OCI-LY3 (cell line): ENCODE results near the gene WDSUB1.

Experiments used
- H2AFZ ChIP-seq: fragments of 200-600, 300-600 bp; shearing (Covaris generic); 2 replicates; pipeline ENCODE4 v1.6.0; 2014; ENCODE audit warnings: antibody characterized with exemption, low read depth, low read length
- H3K27ac ChIP-seq: fragments of 200-600, 300-600 bp; sonication (generic); 2 replicates; pipeline ENCODE4 v1.5.1; 2014; ENCODE audit warnings: mild to moderate bottlenecking, low read length, moderate library complexity, mixed read lengths
- H3K27me3 ChIP-seq: fragments of 200-600, 300-600 bp; sonication (generic); 2 replicates; pipeline ENCODE4 v1.6.1; 2014; ENCODE audit warnings: low read depth, low read length, mixed read lengths
- H3K36me3 ChIP-seq: fragments of 200-600, 300-600 bp; sonication (generic); replicated peaks from 2 replicates; pipeline ENCODE3; 2014; ENCODE audit warnings: low read depth, low read length, mixed read lengths
- H3K4me1 ChIP-seq: fragments of 300-600, 200-600 bp; sonication (generic); 2 replicates; pipeline ENCODE4 v1.6.1; 2014; ENCODE audit warnings: low read length, mixed read lengths
- H3K4me2 ChIP-seq: fragments of 200-600, 300-600 bp; sonication (generic); 2 replicates; pipeline ENCODE4 v1.6.1; 2014; ENCODE audit warnings: low read length, mixed read lengths
- H3K4me3 ChIP-seq: fragments of 300-600, 200-600 bp; sonication (generic); 2 replicates; pipeline ENCODE4 v1.5.1; 2014; ENCODE audit warnings: antibody characterized with exemption, mild to moderate bottlenecking, low read length, moderate library complexity
- H3K79me2 ChIP-seq: fragments of 300-600, 200-600 bp; shearing (Covaris generic); 2 replicates; pipeline ENCODE4 v1.6.1; 2014; ENCODE audit warnings: mild to moderate bottlenecking, low read length, mixed read lengths
- H3K9ac ChIP-seq: fragments of 300-600, 200-600 bp; shearing (Covaris generic); 2 replicates; pipeline ENCODE4 v1.6.0; 2014; ENCODE audit warnings: mild to moderate bottlenecking, low read length, moderate library complexity
- H3K9me3 ChIP-seq: fragments of 200-600, 300-600 bp; shearing (Covaris generic); 2 replicates; pipeline ENCODE4 v1.6.1; 2014; ENCODE audit warnings: low read length, mixed read lengths; ENCODE audit not compliant: insufficient read depth
- H4K20me1 ChIP-seq: fragments of 200-600, 300-600 bp; sonication (generic); 2 replicates; pipeline ENCODE4 v1.6.1; 2016; ENCODE audit warnings: low read length, mixed read lengths; ENCODE audit not compliant: insufficient read depth
- EZH2phosphoT487 ChIP-seq: fragments of 200-600 bp; shearing (Covaris generic); IDR thresholded peaks from 2 replicates; pipeline ENCODE4 v1.6.1; 2018; ENCODE audit warnings: antibody characterized with exemption, mixed run types, low read depth
- TF ChIP-seq, protein P1 (sequence below): fragments of 200-600, 300-600 bp; sonication (generic); IDR thresholded peaks from 2 replicates; pipeline ENCODE4 v1.5.1; 2014; ENCODE audit warnings: antibody characterized with exemption, low read length, low read depth

WDSUB1 gene

DNA sequence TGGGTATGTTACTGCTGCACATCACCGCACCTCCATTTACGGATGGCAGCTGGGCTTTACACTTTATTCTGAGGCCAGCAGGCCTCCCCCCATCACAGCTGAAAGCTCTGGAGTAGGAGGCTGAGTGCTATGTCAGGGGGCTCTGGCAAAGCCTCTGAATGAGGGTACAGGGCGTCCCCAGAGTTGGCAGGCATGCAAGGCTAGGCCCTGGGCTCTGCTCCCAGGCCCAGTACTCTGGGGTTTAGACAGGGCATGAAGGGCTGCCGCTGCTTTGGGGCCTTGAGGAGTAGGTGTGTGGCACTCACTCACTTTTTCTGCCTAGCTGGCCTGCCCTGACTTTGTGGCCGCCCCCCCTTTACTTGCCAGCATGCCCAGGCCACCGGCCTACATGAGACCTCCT lies 90.8 kb downstream of the WDSUB1 start:
- no peak overlapping the region for H2AFZ ChIP-seq
- TF ChIP-seq, protein P1, sequence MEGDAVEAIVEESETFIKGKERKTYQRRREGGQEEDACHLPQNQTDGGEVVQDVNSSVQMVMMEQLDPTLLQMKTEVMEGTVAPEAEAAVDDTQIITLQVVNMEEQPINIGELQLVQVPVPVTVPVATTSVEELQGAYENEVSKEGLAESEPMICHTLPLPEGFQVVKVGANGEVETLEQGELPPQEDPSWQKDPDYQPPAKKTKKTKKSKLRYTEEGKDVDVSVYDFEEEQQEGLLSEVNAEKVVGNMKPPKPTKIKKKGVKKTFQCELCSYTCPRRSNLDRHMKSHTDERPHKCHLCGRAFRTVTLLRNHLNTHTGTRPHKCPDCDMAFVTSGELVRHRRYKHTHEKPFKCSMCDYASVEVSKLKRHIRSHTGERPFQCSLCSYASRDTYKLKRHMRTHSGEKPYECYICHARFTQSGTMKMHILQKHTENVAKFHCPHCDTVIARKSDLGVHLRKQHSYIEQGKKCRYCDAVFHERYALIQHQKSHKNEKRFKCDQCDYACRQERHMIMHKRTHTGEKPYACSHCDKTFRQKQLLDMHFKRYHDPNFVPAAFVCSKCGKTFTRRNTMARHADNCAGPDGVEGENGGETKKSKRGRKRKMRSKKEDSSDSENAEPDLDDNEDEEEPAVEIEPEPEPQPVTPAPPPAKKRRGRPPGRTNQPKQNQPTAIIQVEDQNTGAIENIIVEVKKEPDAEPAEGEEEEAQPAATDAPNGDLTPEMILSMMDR, result no peak
- TF ChIP-seq EZH2phosphoT487, result no peak

DNA sequence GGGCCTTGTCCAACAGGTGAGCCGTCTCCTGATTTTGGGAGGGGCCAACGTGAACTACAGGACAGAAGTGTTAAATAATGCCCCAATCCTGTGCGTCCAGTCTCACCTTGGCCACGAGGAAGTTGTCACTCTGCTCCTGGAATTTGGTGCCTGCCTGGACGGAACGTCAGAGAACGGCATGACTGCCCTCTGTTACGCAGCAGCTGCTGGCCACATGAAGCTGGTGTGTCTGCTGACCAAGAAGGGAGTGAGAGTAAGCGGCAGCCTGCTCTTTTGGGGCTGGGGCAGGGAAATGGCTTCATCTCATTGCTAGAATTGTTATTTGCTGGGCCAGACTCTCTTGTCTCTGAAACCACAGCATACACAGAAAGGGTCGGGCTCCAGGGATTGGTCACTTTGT lies 92.3 kb downstream of the WDSUB1 start:
- no peak overlapping the region for H3K9ac ChIP-seq
- H3K4me1 ChIP-seq, result no peaks in the 10 kb centered on the region
- no peak overlapping the region for H3K4me3 ChIP-seq
- no peak overlapping the region for H3K27ac ChIP-seq
- H3K36me3 ChIP-seq, result no peaks in the 10 kb centered on the region
- no peaks in the 10 kb centered on the region for H4K20me1 ChIP-seq
- no peak for TF ChIP-seq EZH2phosphoT487
- TF ChIP-seq, protein P1, result no peak
- H3K79me2 ChIP-seq, result no peaks in the 10 kb centered on the region
- H3K4me2 ChIP-seq, result no peak overlapping the region
- no peaks in the 10 kb centered on the region for H3K27me3 ChIP-seq
- H3K9me3 ChIP-seq, result no peaks in the 10 kb centered on the region
- no peak overlapping the region for H2AFZ ChIP-seq

More for the DNA sequence above, 90.8 kb downstream of the WDSUB1 start:
- no peak overlapping the region for H3K4me3 ChIP-seq
- H3K4me1 ChIP-seq, result no peaks in the 10 kb centered on the region
- no peaks in the 10 kb centered on the region for H3K27me3 ChIP-seq
- H3K4me2 ChIP-seq, result no peak overlapping the region
- H3K36me3 ChIP-seq, result no peaks in the 10 kb centered on the region
- no peaks in the 10 kb centered on the region for H4K20me1 ChIP-seq
- H3K79me2 ChIP-seq, result no peaks in the 10 kb centered on the region
- no peaks in the 10 kb centered on the region for H3K9me3 ChIP-seq
- no peak overlapping the region for H3K27ac ChIP-seq
- H3K9ac ChIP-seq, result no peak overlapping the region

DNA sequence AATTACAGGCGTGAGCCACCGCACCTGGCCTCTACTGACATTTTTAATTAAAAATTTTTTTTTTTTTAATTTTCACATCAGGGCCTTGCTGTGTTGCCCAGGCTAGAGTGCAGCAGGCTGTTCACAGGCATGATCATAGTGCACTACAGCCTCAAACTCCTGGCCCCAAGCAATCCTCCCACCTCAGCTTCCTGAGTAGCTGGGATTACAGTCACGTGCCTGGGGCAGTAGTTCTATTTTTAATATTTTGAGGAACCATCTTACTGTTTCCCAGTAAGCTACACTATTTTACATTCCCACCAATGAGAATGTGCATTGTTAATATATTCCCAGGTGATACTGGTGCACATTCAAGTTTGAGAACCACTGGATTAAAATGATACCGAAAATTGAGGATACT lies 92.7 kb downstream of the WDSUB1 start:
- no peak overlapping the region for H2AFZ ChIP-seq
- no peaks in the 10 kb centered on the region for H3K27me3 ChIP-seq

GRCh38 chr2:159192371-159192918 lies 94.1 kb downstream of the WDSUB1 start:
- no peaks in the 10 kb centered on the region for H3K79me2 ChIP-seq
- no peaks in the 10 kb centered on the region for H3K36me3 ChIP-seq
- TF ChIP-seq EZH2phosphoT487, result no peak
- TF ChIP-seq, protein P1, result no peak
- H3K4me1 ChIP-seq, result no peaks in the 10 kb centered on the region
- no peak overlapping the region for H3K4me3 ChIP-seq
- no peak overlapping the region for H2AFZ ChIP-seq
- no peak overlapping the region for H3K9ac ChIP-seq
- no peaks in the 10 kb centered on the region for H3K9me3 ChIP-seq
- H3K4me2 ChIP-seq, result no peak overlapping the region
- H4K20me1 ChIP-seq, result no peaks in the 10 kb centered on the region
- 0 out of 2 replicates have a peak, but pooled peaks cover 4% of the 10 kb centered on the region for H3K27me3 ChIP-seq
- H3K27ac ChIP-seq, result no peak overlapping the region

More for the DNA sequence above, 92.7 kb downstream of the WDSUB1 start:
- Histone ChIP-seq H3K27ac (no peak overlapping the region), H3K36me3 (no peaks in the 10 kb centered on the region), H4K20me1 (no peaks in the 10 kb centered on the region), H3K9me3 (no peaks in the 10 kb centered on the region), H3K79me2 (no peaks in the 10 kb centered on the region), H3K4me2 (no peak overlapping the region), H3K4me3 (no peak overlapping the region), H3K9ac (no peak overlapping the region), H3K4me1 (no peaks in the 10 kb centered on the region)
- TF ChIP-seq, protein P1, result no peak
- TF ChIP-seq EZH2phosphoT487, result no peak
